HG02571 (cell line): ENCODE results near the gene ITGA8.
"Not testable (repeated sequence)": the region's sequence is repeated elsewhere in the genome, so short reads cannot be mapped to it uniquely, and the experiment has no call there.

Experiments used
- ATAC-seq: cut with Tn5 transposase; IDR thresholded peaks from one replicate; pipeline ENCODE4 v1.9.1; 2021; ENCODE audit warnings: mild to moderate bottlenecking, moderate library complexity; ENCODE audit not compliant: unreplicated experiment

ITGA8 gene

GRCh38 chr10:15690031-15690430, 29.7 kb downstream of the ITGA8 start:
- ATAC-seq: no peak

DNA sequence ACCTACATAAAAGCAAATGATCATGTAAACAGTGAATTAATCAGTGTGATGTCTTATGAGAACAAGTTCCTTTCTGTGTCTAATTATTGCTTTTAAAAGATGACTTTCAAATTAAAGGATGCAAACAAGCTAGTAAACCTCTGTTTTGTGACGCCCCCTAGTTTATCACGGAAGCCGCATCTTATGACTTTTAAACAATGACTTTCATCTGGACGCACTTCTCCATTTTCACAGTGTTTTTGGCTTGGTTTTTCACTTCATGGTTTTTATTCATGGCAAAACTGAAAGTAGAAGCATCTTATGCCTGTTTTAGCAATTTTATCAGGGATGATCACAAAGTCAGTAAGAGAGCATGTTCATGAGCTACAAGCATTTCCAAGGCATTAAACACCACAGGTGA, 35.0 kb downstream of the ITGA8 start:
- no peak for ATAC-seq

DNA sequence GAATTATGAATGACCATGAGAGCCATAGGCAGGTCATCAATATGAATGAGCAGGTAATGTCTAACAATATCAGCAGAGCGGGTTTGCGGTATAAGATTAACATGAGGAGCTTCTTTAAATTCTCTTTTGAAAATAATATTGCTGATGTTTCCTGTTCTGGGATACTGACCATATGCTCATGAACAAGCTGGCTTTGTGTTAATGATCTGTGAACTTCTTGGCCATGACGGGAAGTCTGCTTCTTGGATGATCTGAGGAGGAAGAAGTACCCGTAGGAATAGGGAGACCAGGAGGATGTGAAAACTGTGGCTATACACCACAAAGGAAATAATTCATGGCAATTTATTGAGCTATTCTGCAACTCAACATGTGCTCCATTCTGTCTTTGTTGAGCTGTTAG, 38.6 kb downstream of the ITGA8 start:
- no peak for ATAC-seq

DNA sequence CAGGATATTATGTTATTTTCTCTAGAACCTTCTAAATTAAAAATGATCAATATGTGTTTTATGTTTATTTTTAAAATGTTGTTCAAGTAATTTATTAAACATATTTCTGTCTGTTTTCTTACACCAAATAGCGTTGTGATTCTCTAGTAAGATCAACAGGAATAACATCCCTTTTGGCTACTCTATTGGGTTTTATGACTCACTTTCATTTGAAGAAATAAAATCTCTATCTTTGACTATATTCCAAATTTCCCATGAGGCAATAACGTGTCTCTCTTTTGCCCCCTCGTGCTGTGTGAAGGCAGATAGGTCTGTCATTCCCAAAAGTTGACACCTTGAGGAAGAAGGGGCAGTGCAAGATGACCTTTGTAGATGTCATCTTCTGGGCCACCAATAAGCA, 40.9 kb downstream of the ITGA8 start:
- no peak for ATAC-seq

DNA sequence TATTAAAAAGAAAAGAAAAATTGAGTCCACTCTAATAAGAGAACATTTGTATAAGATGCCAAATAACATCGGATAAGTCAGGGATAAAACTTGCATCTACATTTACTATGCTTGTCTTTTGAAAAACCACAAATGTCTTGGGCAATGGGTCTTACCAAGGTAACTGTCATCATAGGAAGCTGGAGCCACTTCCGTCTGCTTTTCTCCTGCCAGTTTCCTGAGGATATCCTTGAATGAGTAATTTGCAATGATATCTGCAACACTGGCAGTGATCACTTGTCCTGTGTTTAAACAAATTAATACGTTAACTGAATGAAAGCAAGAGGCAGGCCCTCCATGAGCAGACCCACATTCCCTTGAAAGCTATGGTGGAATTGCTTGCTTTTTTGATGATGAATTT, 47.3 kb downstream of the ITGA8 start:
- ATAC-seq: no peak

- no peak for ATAC-seq
Measured at GRCh38 chr10:15670880-15671279, 48.8 kb downstream of the ITGA8 start.

- no peak for ATAC-seq
Measured at GRCh38 chr10:15661574-15661973, 58.1 kb downstream of the ITGA8 start.

- no peak for ATAC-seq
Measured at GRCh38 chr10:15660990-15661389, 58.7 kb downstream of the ITGA8 start.

- no peak for ATAC-seq
Measured at GRCh38 chr10:15658069-15658702, 61.5 kb downstream of the ITGA8 start.

- ATAC-seq: no peak
Measured at GRCh38 chr10:15652757-15653156, 67.0 kb downstream of the ITGA8 start.

- ATAC-seq: no peak
Measured at GRCh38 chr10:15652117-15652516, 67.6 kb downstream of the ITGA8 start.

DNA sequence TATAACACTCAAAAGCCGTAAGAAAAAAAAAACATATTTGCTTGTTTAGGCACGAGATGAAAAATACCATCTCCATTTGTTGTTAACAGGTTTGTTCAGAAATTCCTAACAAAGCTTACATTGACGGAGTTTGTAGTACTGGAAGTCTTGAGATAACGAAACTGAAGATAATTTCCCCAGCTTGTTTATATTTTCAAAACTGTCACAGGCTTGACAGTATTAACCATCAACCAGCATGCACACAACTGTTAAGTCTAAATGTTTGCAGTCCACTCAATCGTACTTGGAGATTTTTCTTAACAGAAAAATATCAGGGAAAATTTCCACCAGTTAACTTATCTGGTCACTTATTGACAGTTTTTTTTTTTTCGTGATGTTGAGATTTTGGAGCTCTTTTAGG, 68.5 kb downstream of the ITGA8 start:
- ATAC-seq: no peak

DNA sequence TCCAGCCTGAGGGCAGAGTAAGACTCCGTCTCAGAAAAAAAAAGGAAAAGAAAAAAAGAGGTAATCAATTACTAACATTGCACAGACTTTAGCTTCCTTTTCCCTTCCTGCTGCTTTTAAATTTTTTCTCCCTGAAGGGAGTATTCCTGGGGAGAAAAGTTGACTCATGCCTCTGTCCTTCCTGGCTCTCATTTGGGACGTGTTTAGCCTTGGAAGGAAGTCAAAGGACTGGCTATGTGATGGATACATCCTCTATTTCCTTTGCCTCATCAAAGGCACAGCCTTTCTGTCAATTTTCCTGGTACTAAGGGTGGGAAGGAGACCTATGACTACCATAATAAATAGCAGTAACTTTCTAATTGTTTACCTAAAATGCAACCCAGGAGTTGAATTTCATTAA, 77.6 kb downstream of the ITGA8 start:
- no peak for ATAC-seq

GRCh38 chr10:15640536-15641085, 79.1 kb downstream of the ITGA8 start:
- ATAC-seq: no peak

DNA sequence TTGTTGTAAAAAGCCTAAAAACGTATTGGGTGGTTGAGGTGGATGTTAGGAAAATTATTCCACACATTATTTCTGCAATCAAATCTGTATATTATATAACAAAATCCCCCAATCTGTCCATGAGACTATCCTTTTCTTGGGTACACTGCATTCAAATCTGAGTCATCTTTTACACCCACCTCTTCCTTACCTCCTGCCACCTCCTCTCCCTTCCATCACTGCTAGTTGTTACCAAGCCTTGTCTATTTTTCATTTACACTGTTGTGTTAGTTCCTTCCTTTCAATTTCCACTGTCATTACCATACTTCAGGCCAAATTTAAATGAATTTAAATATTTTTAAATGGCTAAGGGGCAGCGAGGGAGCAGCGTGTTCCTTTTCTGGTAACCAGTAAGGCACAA, 83.3 kb downstream of the ITGA8 start:
- no peak for ATAC-seq

GRCh38 chr10:15632456-15633091, 87.1 kb downstream of the ITGA8 start:
- ATAC-seq: no peak

- ATAC-seq: not testable (repeated sequence)
Measured at GRCh38 chr10:15631205-15631604, 88.5 kb downstream of the ITGA8 start.

DNA sequence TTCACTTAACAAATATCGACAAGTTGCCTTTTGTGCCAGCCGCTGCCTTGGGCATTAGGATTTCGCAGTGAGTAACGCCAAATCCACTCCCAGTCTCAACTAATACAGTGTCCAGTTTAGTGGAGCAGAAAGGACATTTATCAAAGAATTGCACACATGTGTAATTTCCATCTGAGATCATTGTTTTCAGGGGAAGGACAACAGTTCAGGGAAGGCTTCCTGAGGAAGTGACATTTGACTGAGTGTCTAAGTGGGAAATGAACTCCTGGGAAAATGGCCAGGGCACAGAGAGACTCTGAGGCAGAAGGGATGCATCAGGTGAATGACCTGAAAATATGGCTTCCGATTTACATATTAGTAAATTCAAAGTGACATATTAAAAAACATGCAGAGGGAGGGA, 89.4 kb downstream of the ITGA8 start:
- no peak for ATAC-seq

DNA sequence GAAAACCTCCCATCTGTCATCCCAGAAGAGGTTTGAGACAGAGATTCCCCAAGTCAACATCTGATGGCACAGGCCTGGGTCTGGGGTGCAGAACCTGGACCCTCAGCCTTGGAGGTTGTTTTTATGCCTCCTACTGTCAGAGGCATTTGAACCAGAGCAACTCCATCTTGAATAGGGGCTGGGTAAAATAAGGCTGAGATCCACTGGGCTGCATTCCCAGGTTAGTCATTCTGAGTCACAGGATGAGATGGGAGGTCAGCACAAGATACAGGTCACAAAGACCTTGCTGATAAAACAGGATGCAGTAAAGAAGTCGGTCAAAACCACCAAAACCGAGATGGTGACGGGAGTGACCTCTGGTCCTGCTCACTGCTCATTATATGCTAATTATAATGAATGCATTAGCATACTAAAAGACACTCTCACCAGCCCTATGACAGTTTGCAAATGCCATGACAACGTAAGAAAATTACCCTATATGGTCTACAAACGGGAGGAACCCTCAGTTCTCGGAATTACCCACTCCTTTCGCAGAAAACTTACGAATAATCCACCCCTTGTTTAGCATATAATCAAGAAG, 92.0 kb downstream of the ITGA8 start:
- no peak for ATAC-seq

GRCh38 chr10:15626937-15627336, 92.8 kb downstream of the ITGA8 start:
- ATAC-seq: no peak

GRCh38 chr10:15625261-15625660, 94.5 kb downstream of the ITGA8 start:
- ATAC-seq: no peak
